Liver (tissue), 3 donors: ENCODE results near the gene CBFA2T2.

ENCODE experiments used
- GABPA ChIP-seq, 2 donors: IDR thresholded peaks in 1 of 2; conservative IDR thresholded peaks in 1 of 2; 2 replicates each; pipeline ENCODE4 v1.6.1; 2016; ENCODE audit warnings: antibody characterized with exemption in 2 of 2, mild to moderate bottlenecking in 1 of 2, moderate library complexity in 1 of 2
- SP1 ChIP-seq: IDR thresholded peaks from 2 replicates; pipeline ENCODE4 v1.6.1; 2018; ENCODE audit warnings: antibody characterized with exemption, mild to moderate bottlenecking
- TF ChIP-seq, protein P1 (sequence below): fragments of 150-350 bp; IDR thresholded peaks from 2 replicates; pipeline ENCODE4 v1.5.1; 2017; ENCODE audit warnings: improper control_type of control experiment, low read depth, low read length; ENCODE audit not compliant: missing input control
- donor health status: healthy.
- donor health status: healthy.

DNA sequence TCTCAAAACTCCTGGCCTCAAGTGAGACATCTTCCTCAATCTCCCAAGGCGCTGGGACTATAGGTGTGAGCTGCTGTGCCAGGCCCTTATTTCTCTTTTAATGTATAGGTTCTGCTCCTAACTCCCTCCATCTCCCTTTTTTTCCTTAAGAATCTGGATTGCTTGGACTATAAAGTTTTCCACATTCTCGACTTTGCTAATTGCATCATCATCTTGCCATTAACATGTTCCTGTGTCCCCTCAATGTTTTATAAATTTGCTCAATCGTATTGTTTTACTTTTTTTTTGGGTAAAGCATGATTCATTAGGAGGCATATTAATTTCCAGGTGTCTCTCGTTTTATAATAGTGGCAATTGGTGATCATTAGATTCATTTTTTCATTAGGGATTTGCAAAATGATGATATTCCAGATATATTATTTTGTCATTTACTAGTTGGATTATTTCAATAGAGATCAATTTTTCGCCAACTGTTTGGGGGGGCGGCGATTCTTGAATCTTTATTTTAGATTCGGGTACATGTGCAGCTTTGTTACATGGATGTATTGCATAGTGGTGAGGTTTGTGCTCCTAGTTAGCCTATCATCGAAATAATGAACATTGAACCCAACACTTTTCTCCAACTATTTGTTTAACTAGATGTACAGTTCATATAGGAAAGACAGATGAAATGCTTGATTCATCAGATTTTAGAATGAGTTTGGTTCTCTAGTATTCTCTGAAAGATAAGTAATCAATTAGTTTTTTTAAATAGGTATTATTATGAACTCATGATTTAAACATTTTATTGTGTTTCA lies 68.7 kb downstream of the CBFA2T2 start:
- TF ChIP-seq GABPA (IDR thresholded peaks at IDR 0.05 in 1 of 2, conservative IDR thresholded peaks at IDR 0.05 in 1 of 2) (no peak), SP1 (no peak)
- TF ChIP-seq, protein P1, sequence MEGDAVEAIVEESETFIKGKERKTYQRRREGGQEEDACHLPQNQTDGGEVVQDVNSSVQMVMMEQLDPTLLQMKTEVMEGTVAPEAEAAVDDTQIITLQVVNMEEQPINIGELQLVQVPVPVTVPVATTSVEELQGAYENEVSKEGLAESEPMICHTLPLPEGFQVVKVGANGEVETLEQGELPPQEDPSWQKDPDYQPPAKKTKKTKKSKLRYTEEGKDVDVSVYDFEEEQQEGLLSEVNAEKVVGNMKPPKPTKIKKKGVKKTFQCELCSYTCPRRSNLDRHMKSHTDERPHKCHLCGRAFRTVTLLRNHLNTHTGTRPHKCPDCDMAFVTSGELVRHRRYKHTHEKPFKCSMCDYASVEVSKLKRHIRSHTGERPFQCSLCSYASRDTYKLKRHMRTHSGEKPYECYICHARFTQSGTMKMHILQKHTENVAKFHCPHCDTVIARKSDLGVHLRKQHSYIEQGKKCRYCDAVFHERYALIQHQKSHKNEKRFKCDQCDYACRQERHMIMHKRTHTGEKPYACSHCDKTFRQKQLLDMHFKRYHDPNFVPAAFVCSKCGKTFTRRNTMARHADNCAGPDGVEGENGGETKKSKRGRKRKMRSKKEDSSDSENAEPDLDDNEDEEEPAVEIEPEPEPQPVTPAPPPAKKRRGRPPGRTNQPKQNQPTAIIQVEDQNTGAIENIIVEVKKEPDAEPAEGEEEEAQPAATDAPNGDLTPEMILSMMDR: no peak
